Osteoblast (primary cell): Measurements from ENCODE around the gene ALMS1. TPM values are rescaled to one million over a fixed set of nuclear protein-coding genes. Genes with fewer than 3 reads are reported as not detected.

Source experiments
- DNase-seq: peaks from one replicate; pipeline ENCODE4 v3.0.0; 2011; ENCODE audit warnings: low spot score, mixed read lengths; ENCODE audit not compliant: insufficient read length; ENCODE audit errors: missing footprints
- H2AFZ ChIP-seq: 2 replicates; pipeline ENCODE4 v1.6.0; 2011; ENCODE audit warnings: mild to moderate bottlenecking, low read length
- H3K27ac ChIP-seq: 2 replicates; pipeline ENCODE4 v1.5.1; 2011; ENCODE audit warnings: mild to moderate bottlenecking, low read depth, low read length, moderate library complexity
- H3K27me3 ChIP-seq: 2 replicates; pipeline ENCODE4 v1.6.0; 2012; ENCODE audit warnings: mild to moderate bottlenecking, control low read depth, inconsistent platforms, low read length, moderate library complexity; ENCODE audit not compliant: insufficient read depth
- H3K36me3 ChIP-seq: 2 replicates; pipeline ENCODE4 v1.5.1; 2011; ENCODE audit warnings: mild to moderate bottlenecking, low read length, control low read depth, moderate library complexity; ENCODE audit not compliant: insufficient read depth
- H3K4me1 ChIP-seq: 2 replicates; pipeline ENCODE4 v1.5.1; 2011; ENCODE audit warnings: mild to moderate bottlenecking, low read length, control low read depth, moderate library complexity; ENCODE audit not compliant: insufficient read depth
- H3K4me2 ChIP-seq: 2 replicates; pipeline ENCODE4 v1.6.0; 2011; ENCODE audit warnings: mild to moderate bottlenecking, low read length; ENCODE audit not compliant: insufficient read depth
- H3K4me3 ChIP-seq: fragments of 200-600 bp; sonication (generic); 3 replicates; pipeline ENCODE4 v1.5.1; 2012; ENCODE audit warnings: mild to moderate bottlenecking, low read length, inconsistent platforms; ENCODE audit not compliant: insufficient read depth
- H3K79me2 ChIP-seq: 2 replicates; pipeline ENCODE4 v1.6.0; 2012; ENCODE audit warnings: mild to moderate bottlenecking, low read length, control low read depth, inconsistent platforms; ENCODE audit not compliant: insufficient read depth
- H3K9me3 ChIP-seq: 2 replicates; pipeline ENCODE4 v1.5.1; 2011; ENCODE audit warnings: low read depth, low read length, control low read depth
- H4K20me1 ChIP-seq: 2 replicates; pipeline ENCODE4 v1.6.0; 2012; ENCODE audit warnings: mild to moderate bottlenecking, low read length, control low read depth; ENCODE audit not compliant: insufficient read depth
- total RNA-seq: library from RNA; depleted of rRNA; stranded (reverse); fragments of >200 nt; gene quantifications from 2 replicates; pipeline ENCODE4 v1.2.3, GENCODE V29; 2012
- TF ChIP-seq, protein P1 (sequence below): IDR thresholded peaks from 2 replicates; pipeline ENCODE4 v1.5.1; 2011; ENCODE audit warnings: mild to moderate bottlenecking, low read depth, low read length, moderate library complexity; ENCODE audit errors: extremely low read depth

Gene ALMS1, protein sequence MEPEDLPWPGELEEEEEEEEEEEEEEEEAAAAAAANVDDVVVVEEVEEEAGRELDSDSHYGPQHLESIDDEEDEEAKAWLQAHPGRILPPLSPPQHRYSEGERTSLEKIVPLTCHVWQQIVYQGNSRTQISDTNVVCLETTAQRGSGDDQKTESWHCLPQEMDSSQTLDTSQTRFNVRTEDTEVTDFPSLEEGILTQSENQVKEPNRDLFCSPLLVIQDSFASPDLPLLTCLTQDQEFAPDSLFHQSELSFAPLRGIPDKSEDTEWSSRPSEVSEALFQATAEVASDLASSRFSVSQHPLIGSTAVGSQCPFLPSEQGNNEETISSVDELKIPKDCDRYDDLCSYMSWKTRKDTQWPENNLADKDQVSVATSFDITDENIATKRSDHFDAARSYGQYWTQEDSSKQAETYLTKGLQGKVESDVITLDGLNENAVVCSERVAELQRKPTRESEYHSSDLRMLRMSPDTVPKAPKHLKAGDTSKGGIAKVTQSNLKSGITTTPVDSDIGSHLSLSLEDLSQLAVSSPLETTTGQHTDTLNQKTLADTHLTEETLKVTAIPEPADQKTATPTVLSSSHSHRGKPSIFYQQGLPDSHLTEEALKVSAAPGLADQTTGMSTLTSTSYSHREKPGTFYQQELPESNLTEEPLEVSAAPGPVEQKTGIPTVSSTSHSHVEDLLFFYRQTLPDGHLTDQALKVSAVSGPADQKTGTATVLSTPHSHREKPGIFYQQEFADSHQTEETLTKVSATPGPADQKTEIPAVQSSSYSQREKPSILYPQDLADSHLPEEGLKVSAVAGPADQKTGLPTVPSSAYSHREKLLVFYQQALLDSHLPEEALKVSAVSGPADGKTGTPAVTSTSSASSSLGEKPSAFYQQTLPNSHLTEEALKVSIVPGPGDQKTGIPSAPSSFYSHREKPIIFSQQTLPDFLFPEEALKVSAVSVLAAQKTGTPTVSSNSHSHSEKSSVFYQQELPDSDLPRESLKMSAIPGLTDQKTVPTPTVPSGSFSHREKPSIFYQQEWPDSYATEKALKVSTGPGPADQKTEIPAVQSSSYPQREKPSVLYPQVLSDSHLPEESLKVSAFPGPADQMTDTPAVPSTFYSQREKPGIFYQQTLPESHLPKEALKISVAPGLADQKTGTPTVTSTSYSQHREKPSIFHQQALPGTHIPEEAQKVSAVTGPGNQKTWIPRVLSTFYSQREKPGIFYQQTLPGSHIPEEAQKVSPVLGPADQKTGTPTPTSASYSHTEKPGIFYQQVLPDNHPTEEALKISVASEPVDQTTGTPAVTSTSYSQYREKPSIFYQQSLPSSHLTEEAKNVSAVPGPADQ (N-terminal part only)
- total RNA-seq, result 22.1 and 26.5 TPM in 2 replicates

DNA sequence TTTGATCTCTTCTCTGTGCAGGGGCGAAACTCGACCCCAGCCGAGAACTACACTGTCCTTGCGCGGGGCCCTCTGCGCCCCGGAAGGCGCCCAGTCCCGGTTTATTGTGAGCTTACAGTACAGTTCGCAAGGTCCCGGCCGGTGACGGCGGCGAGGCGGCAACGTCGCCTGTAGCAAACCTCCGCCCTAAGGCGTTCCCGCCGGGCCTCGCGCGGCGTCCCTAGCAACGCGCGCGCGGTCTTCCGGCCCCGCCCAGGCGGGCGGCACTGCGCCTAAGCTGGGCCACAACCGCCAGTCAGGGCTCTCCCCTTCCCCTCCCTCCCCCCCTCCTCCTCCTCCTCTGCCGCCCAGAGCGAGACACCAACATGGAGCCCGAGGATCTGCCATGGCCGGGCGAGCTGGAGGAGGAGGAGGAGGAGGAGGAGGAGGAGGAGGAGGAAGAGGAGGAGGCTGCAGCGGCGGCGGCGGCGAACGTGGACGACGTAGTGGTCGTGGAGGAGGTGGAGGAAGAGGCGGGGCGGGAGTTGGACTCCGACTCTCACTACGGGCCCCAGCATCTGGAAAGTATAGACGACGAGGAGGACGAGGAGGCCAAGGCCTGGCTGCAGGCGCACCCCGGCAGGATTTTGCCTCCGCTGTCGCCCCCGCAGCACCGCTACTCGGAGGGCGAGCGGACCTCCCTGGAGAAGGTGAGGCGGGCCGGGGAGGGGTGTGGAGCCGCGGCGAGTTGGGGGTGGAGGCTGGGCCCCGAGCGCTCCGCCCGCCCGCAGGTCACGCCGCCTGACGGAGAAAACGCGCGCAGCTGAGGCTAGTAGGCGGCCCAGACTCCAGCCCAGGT, at the start of gene ALMS1:
TSS of gene ALMS1 (plus strand) at position 333 of the 838 bp plus-strand sequence. CDS start at position 366, 33 bp downstream.
- peaks cover 31% of the 10 kb centered on the region for H3K79me2 ChIP-seq
- H2AFZ ChIP-seq, result peak within 1 kb of the TSS; percentile 97
- H3K36me3 ChIP-seq, result no peaks in the 10 kb centered on the region
- H3K4me2 ChIP-seq, result peak within 1 kb of the TSS; percentile 97
- peak; percentile 96 for DNase-seq
- no peaks in the 10 kb centered on the region for H3K9me3 ChIP-seq
- H3K27ac ChIP-seq, result peak within 1 kb of the TSS; percentile 71
- TF ChIP-seq, protein P1, sequence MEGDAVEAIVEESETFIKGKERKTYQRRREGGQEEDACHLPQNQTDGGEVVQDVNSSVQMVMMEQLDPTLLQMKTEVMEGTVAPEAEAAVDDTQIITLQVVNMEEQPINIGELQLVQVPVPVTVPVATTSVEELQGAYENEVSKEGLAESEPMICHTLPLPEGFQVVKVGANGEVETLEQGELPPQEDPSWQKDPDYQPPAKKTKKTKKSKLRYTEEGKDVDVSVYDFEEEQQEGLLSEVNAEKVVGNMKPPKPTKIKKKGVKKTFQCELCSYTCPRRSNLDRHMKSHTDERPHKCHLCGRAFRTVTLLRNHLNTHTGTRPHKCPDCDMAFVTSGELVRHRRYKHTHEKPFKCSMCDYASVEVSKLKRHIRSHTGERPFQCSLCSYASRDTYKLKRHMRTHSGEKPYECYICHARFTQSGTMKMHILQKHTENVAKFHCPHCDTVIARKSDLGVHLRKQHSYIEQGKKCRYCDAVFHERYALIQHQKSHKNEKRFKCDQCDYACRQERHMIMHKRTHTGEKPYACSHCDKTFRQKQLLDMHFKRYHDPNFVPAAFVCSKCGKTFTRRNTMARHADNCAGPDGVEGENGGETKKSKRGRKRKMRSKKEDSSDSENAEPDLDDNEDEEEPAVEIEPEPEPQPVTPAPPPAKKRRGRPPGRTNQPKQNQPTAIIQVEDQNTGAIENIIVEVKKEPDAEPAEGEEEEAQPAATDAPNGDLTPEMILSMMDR, result no peak
- peaks cover 7% of the 10 kb centered on the region for H3K27me3 ChIP-seq
- peaks cover 9% of the 10 kb centered on the region for H4K20me1 ChIP-seq
- H3K4me1 ChIP-seq, result peaks cover 17% of the 10 kb centered on the region
- peak within 1 kb of the TSS; percentile 91 for H3K4me3 ChIP-seq

DNA sequence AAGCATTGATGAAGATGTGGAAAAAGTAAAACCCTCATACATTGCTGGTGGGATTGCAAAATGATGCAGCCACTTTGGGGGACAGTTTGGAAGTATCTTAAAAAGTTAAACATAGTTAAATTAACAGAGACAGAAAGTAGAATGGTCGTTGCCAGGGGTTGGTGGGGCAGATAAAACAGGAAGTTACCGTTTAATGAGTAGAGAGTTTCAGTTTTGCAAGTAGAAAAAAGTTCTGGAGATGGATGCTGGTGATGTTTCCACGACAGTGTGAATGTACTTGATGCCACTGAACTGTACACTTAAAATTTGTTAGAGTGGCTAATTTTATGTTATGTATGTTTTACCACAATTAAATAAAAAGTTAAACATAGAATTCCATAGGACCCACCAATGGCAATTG, 47.8 kb upstream of the ALMS1 start:
- Histone ChIP-seq H3K79me2 (no peaks in the 10 kb centered on the region), H3K4me1 (no peaks in the 10 kb centered on the region), H2AFZ (no peak overlapping the region), H3K4me2 (no peak overlapping the region), H3K9me3 (no peaks in the 10 kb centered on the region), H3K27ac (no peak overlapping the region), H3K27me3 (no peaks in the 10 kb centered on the region), H4K20me1 (no peaks in the 10 kb centered on the region), H3K4me3 (no peak overlapping the region), H3K36me3 (no peaks in the 10 kb centered on the region)
- TF ChIP-seq, protein P1, result no peak
- DNase-seq, result no peak

DNA sequence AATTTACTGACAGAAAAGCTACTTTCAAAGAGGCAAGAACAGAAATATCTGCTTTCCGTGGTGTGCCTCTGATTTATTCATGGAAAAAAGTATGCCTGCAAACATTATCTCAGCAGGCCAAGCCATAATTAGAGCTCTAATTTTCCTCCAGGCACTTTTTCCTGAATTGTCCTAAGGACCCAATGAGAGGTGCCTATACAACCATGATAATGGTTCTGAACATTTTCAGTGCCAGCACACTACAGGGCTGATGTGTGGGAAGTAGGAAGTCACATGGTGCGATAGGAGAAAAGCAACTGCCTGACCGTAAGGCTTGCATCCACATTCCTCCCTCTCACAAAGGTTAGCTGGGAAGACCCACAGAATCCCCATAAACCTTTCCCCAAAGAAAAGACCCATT, 46.4 kb upstream of the ALMS1 start:
- no peaks in the 10 kb centered on the region for H3K36me3 ChIP-seq
- H3K9me3 ChIP-seq, result no peaks in the 10 kb centered on the region
- no peak overlapping the region for H2AFZ ChIP-seq
- H3K79me2 ChIP-seq, result no peaks in the 10 kb centered on the region
- no peak overlapping the region for H3K4me2 ChIP-seq
- H3K4me1 ChIP-seq, result no peaks in the 10 kb centered on the region
- DNase-seq, result no peak
- no peak overlapping the region for H3K4me3 ChIP-seq
- H3K27ac ChIP-seq, result no peak overlapping the region
- no peaks in the 10 kb centered on the region for H3K27me3 ChIP-seq
- H4K20me1 ChIP-seq, result no peaks in the 10 kb centered on the region
- TF ChIP-seq, protein P1, result no peak
